ENCODE measurements around the gene ZNF396. TPM values are rescaled to one million over a fixed set of nuclear protein-coding genes. Genes with fewer than 3 reads are reported as not detected.

The ZNF396 gene
- total and polyA plus RNA-seq, 4 donors: 0.60 to 1.2 (median 0.99) TPM

- DNase-seq (ENCODE audit: low spot score): peak; percentile 43
These were observed 9.5 kb upstream of the ZNF396 start for GRCh38 chr18:35386600-35387100.

GRCh38 chr18:35383136-35383535, 6.0 kb upstream of the ZNF396 start:
- Histone ChIP-seq H3K9ac (ENCODE audit: low read depth in 1 of 2, low read length in 2 of 2) (no peak overlapping the region), H3K4me3 (ENCODE audit: low read depth in 1 of 3, low read length in 3 of 3) (no peak overlapping the region), H3K9me3 (ENCODE audit: control insufficient read depth in 4 of 4, low read length in 3 of 4) (peaks cover 0 to 3% (median 0%) of the 10 kb centered on the region in 4 donors), H3K27ac (ENCODE audit: low read depth in 1 of 2, low read length in 2 of 2) (no peak overlapping the region), H3K36me3 (ENCODE audit: control insufficient read depth in 4 of 4, insufficient read depth in 3 of 4, low read depth in 1 of 4, low read length in 3 of 4) (no peaks in the 10 kb centered on the region), H3K4me1 (ENCODE audit: control insufficient read depth in 4 of 4, insufficient read depth in 4 of 4, low read length in 3 of 4) (no peaks in the 10 kb centered on the region), H3K27me3 (ENCODE audit: control insufficient read depth in 4 of 4, insufficient read depth in 4 of 4, low read length in 3 of 4) (peaks cover 0 to 3% (median 0%) of the 10 kb centered on the region in 4 donors)
- WGBS: 86% methylated on average over 2 of the region's 2 CpGs
- TF ChIP-seq RAD21 (IDR thresholded peaks at IDR 0.05) (no peak), HNF4A (conservative IDR thresholded peaks at IDR 0.05) (no peak), TAF1 (conservative IDR thresholded peaks at IDR 0.05) (no peak), EGR1 (IDR thresholded peaks at IDR 0.05; ENCODE audit: low read depth in 2 of 2) (no peak), HNF4G (IDR thresholded peaks at IDR 0.05) (no peak)
- no peak for DNase-seq (ENCODE audit: low spot score)

More at GRCh38 chr18:35386600-35387100, 9.5 kb upstream of the ZNF396 start:
- Histone ChIP-seq H3K9ac (ENCODE audit: low read depth in 1 of 2, low read length in 2 of 2) (no peak overlapping the region), H3K4me3 (ENCODE audit: low read depth in 1 of 3, low read length in 3 of 3) (no peak overlapping the region), H3K36me3 (ENCODE audit: control insufficient read depth in 4 of 4, insufficient read depth in 3 of 4, low read depth in 1 of 4, low read length in 3 of 4) (no peaks in the 10 kb centered on the region), H3K27me3 (ENCODE audit: control insufficient read depth in 4 of 4, insufficient read depth in 4 of 4, low read length in 3 of 4) (peaks cover 0 to 3% (median 0%) of the 10 kb centered on the region in 4 donors), H3K9me3 (ENCODE audit: control insufficient read depth in 4 of 4, low read length in 3 of 4) (peaks cover 0 to 3% (median 0%) of the 10 kb centered on the region in 4 donors), H3K27ac (ENCODE audit: low read depth in 1 of 2, low read length in 2 of 2) (no peak overlapping the region), H3K4me1 (ENCODE audit: control insufficient read depth in 4 of 4, insufficient read depth in 4 of 4, low read length in 3 of 4) (no peaks in the 10 kb centered on the region)
- WGBS: 13% methylated on average over 7 of the region's 7 CpGs
- TF ChIP-seq MAX (IDR thresholded peaks at IDR 0.05) (no peak), CTCF (IDR thresholded peaks at IDR 0.05; ENCODE audit: low read depth, low read length, missing input control) (peak; percentile 88), RXRA (IDR thresholded peaks at IDR 0.05) (no peak), RAD21 (IDR thresholded peaks at IDR 0.05) (peak; percentile 85 to 89), ZBTB33 (IDR thresholded peaks at IDR 0.05) (no peak)

- Histone ChIP-seq H3K4me1 (ENCODE audit: control insufficient read depth in 4 of 4, insufficient read depth in 4 of 4, low read length in 3 of 4) (peaks cover 0 to 11% (median 5%) of the 10 kb centered on the region in 4 donors), H3K36me3 (ENCODE audit: control insufficient read depth in 4 of 4, insufficient read depth in 3 of 4, low read depth in 1 of 4, low read length in 3 of 4) (no peaks in the 10 kb centered on the region), H3K27me3 (ENCODE audit: control insufficient read depth in 4 of 4, insufficient read depth in 4 of 4, low read length in 3 of 4) (no peaks in the 10 kb centered on the region), H3K9ac (ENCODE audit: low read depth in 1 of 2, low read length in 2 of 2) (no peak overlapping the region), H3K9me3 (ENCODE audit: control insufficient read depth in 4 of 4, low read length in 3 of 4) (peaks cover 0 to 3% (median 0%) of the 10 kb centered on the region in 4 donors), H3K4me3 (ENCODE audit: low read depth in 1 of 3, low read length in 3 of 3) (no peak overlapping the region), H3K27ac (ENCODE audit: low read depth in 1 of 2, low read length in 2 of 2) (no peak overlapping the region)
- WGBS: 81% methylated on average over 2 of the region's 2 CpGs
- no peak for DNase-seq (ENCODE audit: low spot score)
- TF ChIP-seq NR2F2 (IDR thresholded peaks at IDR 0.05) (no peak), ZBTB33 (IDR thresholded peaks at IDR 0.05) (no peak)
These were observed 2.3 kb upstream of the ZNF396 start for GRCh38 chr18:35379421-35379820.
